Neural progenitor cell (in vitro differentiated cells): ENCODE data around the gene TAPT1.

Experiments
- CTCF ChIP-seq: fragments of 200-600 bp; sonication (generic); IDR thresholded peaks from 2 replicates; pipeline ENCODE4 v1.5.1; 2017; ENCODE audit warnings: antibody characterized with exemption, mild to moderate bottlenecking
- EZH2 ChIP-seq: fragments of 200-600 bp; sonication (generic); IDR thresholded peaks from 2 replicates; pipeline ENCODE4 v1.6.1; 2017; ENCODE audit warnings: antibody characterized with exemption, mild to moderate bottlenecking, moderate library complexity

- TF ChIP-seq CTCF, result no peak
- TF ChIP-seq EZH2, result no peak
These were observed 85.9 kb downstream of the TAPT1 start for GRCh38 chr4:16140231-16140878.
